ENCODE results near the gene PTPRG.

PTPRG gene

DNA sequence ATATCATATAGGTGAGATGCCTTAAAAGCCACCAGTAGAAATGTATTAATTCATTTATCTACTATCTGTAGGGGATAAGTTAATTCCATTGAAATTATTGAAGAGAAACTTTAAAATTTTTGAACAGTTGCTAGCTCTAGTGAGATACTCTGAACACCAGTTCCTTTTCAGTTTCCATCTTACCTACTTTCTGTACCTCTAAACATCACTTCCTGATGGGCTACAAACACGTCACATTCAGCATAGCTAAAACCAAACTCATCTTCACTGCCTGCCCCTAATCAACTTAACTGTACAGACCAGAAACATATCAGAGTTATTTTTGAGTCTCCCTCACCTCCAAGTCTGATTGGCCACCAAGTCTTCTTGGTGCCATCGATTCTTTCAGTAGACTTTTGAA lies 723.1 kb downstream of the PTPRG start:
- TF ChIP-seq TCF12 (IDR thresholded peaks at IDR 0.05; ENCODE audit: low read depth), result no peak
- TF ChIP-seq, protein P1, sequence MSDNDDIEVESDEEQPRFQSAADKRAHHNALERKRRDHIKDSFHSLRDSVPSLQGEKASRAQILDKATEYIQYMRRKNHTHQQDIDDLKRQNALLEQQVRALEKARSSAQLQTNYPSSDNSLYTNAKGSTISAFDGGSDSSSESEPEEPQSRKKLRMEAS (IDR thresholded peaks at IDR 0.05), result no peak
- TF ChIP-seq TAF1 (IDR thresholded peaks at IDR 0.05; ENCODE audit: low read depth), result no peak
- no peak for TF ChIP-seq RAD21 (IDR thresholded peaks at IDR 0.05; ENCODE audit: low read depth)
- no peak for TF ChIP-seq FOXM1 (IDR thresholded peaks at IDR 0.05; ENCODE audit: borderline replicate concordance, low read depth)
- TF ChIP-seq, protein P2, sequence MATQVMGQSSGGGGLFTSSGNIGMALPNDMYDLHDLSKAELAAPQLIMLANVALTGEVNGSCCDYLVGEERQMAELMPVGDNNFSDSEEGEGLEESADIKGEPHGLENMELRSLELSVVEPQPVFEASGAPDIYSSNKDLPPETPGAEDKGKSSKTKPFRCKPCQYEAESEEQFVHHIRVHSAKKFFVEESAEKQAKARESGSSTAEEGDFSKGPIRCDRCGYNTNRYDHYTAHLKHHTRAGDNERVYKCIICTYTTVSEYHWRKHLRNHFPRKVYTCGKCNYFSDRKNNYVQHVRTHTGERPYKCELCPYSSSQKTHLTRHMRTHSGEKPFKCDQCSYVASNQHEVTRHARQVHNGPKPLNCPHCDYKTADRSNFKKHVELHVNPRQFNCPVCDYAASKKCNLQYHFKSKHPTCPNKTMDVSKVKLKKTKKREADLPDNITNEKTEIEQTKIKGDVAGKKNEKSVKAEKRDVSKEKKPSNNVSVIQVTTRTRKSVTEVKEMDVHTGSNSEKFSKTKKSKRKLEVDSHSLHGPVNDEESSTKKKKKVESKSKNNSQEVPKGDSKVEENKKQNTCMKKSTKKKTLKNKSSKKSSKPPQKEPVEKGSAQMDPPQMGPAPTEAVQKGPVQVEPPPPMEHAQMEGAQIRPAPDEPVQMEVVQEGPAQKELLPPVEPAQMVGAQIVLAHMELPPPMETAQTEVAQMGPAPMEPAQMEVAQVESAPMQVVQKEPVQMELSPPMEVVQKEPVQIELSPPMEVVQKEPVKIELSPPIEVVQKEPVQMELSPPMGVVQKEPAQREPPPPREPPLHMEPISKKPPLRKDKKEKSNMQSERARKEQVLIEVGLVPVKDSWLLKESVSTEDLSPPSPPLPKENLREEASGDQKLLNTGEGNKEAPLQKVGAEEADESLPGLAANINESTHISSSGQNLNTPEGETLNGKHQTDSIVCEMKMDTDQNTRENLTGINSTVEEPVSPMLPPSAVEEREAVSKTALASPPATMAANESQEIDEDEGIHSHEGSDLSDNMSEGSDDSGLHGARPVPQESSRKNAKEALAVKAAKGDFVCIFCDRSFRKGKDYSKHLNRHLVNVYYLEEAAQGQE (IDR thresholded peaks at IDR 0.05; ENCODE audit: low read depth), result no peak
- no peak for TF ChIP-seq CEBPB (IDR thresholded peaks at IDR 0.05)

DNA sequence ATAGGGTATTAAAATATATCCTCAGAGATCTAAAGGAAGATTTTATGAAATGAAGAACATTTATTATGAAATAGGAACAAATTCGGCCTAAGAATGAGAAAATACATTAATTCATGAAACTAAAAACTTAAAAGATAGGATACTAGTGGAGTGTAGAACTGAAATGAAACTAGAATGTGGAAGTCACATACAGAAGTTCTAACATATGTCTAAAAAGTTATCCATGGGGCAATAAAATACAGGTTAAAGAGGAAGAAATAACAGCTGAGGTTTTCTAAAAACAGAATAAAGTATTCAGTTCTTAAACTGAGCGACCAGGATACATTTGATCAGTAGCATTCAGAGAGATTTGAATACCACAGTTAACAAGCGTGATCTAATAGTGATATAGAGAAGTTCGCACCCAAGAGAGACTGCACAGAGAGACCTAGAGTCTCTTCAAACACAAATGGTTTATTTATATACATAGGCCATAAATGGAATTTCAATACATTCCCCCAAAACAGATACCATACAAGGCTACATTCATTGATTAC lies 726.1 kb downstream of the PTPRG start:
- no peak for TF ChIP-seq RAD21 (IDR thresholded peaks at IDR 0.05; ENCODE audit: low read depth)

DNA sequence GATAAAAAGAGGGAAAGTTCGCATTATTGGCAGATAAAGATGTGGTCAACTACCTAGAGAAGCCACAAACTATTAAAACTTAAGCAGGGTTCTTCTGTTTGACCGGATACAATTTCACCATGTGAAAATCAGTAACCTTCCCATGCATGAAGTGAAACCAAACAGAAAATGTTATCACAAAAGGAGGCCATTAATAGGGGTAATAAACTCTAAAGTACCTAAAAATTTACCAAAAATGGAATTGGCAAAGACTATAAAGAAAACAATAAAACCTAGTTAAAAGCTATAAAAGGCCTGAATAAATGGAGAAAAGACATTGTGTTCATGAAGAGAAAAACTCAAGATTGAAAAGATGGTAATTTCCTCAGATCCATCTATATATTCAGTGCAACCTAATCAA lies 728.6 kb downstream of the PTPRG start:
- TF ChIP-seq, protein P1 (IDR thresholded peaks at IDR 0.05), result no peak
- TF ChIP-seq FOXM1 (IDR thresholded peaks at IDR 0.05; ENCODE audit: borderline replicate concordance, low read depth) (no peak), TCF12 (IDR thresholded peaks at IDR 0.05; ENCODE audit: low read depth) (no peak), TEAD4 (IDR thresholded peaks at IDR 0.05) (no peak), EP300 (IDR thresholded peaks at IDR 0.05; ENCODE audit: borderline replicate concordance) (no peak), CEBPB (IDR thresholded peaks at IDR 0.05) (no peak), YY1 (IDR thresholded peaks at IDR 0.05; ENCODE audit: low read depth) (no peak), RAD21 (IDR thresholded peaks at IDR 0.05; ENCODE audit: low read depth) (no peak)
- TF ChIP-seq, protein P3, sequence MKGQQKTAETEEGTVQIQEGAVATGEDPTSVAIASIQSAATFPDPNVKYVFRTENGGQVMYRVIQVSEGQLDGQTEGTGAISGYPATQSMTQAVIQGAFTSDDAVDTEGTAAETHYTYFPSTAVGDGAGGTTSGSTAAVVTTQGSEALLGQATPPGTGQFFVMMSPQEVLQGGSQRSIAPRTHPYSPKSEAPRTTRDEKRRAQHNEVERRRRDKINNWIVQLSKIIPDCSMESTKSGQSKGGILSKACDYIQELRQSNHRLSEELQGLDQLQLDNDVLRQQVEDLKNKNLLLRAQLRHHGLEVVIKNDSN (IDR thresholded peaks at IDR 0.05), result no peak

DNA sequence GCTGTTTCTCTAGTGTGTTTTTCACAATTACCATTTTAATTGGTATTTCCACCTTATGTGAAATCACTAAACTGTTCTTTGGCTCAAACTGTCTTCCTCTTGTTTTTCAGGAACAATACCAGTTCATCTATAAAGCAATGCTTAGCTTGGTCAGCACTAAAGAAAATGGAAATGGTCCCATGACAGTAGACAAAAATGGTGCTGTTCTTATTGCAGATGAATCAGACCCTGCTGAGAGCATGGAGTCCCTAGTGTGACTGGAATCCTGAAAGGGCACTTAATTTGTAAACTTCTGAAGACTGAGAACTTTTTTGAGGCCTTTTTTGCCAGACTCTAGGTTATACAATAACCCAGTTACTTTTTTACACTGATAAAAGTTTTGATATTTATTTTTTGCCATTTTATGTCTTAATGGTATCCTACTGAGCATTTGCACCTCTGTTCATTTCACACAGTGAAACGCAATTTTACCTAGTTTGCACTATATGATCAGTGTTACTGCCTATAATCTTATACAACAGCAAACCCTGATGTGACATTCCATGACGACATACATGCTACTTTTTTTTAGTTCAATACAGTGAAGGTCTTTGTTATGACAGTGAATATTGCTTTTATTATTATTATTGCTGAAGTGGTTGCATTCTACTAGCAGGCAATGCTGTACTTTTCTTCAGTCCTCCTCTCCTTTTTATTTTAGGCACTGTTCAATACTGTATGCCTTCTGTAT lies 731.8 kb downstream of the PTPRG start:
- TF ChIP-seq, protein P2 (IDR thresholded peaks at IDR 0.05; ENCODE audit: low read depth), result no peak
- no peak for TF ChIP-seq TCF12 (IDR thresholded peaks at IDR 0.05; ENCODE audit: low read depth)
- TF ChIP-seq, protein P3 (IDR thresholded peaks at IDR 0.05), result no peak
- TF ChIP-seq TAF1 (IDR thresholded peaks at IDR 0.05; ENCODE audit: low read depth), result no peak
- no peak for TF ChIP-seq EGR1 (IDR thresholded peaks at IDR 0.05)
- TF ChIP-seq YY1 (IDR thresholded peaks at IDR 0.05; ENCODE audit: low read depth), result no peak
- TF ChIP-seq EP300 (IDR thresholded peaks at IDR 0.05; ENCODE audit: borderline replicate concordance), result no peak

DNA sequence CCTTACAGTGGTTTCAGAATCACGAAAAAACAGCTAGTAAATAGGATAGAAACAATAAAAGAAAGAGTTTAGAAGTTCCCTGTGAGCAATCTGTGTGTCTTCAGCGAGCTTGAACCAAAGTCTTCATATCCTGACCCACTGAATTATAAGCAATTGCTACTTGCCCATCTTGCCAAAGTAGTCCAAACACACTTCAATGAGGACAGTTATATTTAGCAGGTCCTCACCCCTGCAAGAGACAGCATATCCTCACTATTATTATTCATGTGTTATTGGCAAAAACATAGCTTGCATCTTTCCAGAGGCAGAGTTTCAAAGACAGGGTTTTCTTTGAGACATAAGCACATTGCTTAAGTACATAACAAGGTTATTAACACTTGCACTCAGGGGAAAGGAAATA lies 734.2 kb downstream of the PTPRG start:
- TF ChIP-seq FOXM1 (IDR thresholded peaks at IDR 0.05; ENCODE audit: borderline replicate concordance, low read depth), result no peak
- TF ChIP-seq, protein P1 (IDR thresholded peaks at IDR 0.05), result no peak
- no peak for TF ChIP-seq ZBTB7A (IDR thresholded peaks at IDR 0.05; ENCODE audit: low read depth)
- no peak for TF ChIP-seq TCF12 (IDR thresholded peaks at IDR 0.05; ENCODE audit: low read depth)
- TF ChIP-seq CREB1 (IDR thresholded peaks at IDR 0.05; ENCODE audit: low read depth), result no peak
- TF ChIP-seq CEBPB (IDR thresholded peaks at IDR 0.05), result no peak
- no peak for TF ChIP-seq RAD21 (IDR thresholded peaks at IDR 0.05; ENCODE audit: low read depth)
- no peak for TF ChIP-seq TEAD4 (IDR thresholded peaks at IDR 0.05)
- TF ChIP-seq EGR1 (IDR thresholded peaks at IDR 0.05), result no peak
- no peak for TF ChIP-seq TAF1 (IDR thresholded peaks at IDR 0.05; ENCODE audit: low read depth)
- no peak for TF ChIP-seq NFIC (IDR thresholded peaks at IDR 0.05)
- TF ChIP-seq, protein P3 (IDR thresholded peaks at IDR 0.05), result no peak
- TF ChIP-seq, protein P2 (IDR thresholded peaks at IDR 0.05; ENCODE audit: low read depth), result no peak
